Glutamatergic neuron (in vitro differentiated cells): Measurements from ENCODE around the gene ZNF483. TPM values are rescaled to one million over a fixed set of nuclear protein-coding genes. Genes with fewer than 3 reads are reported as not detected.
"Not testable (repeated sequence)": the region's sequence is repeated elsewhere in the genome, so short reads cannot be mapped to it uniquely, and the experiment has no call there.

Experiments used
- DNase-seq: peaks from one replicate; pipeline ENCODE4 v3.0.0; 2022
- H3K27ac Mint-ChIP-seq: one replicate; pipeline ENCODE4 v1.8.0; 2020; ENCODE audit warnings: mild to moderate bottlenecking, mixed read lengths, inconsistent platforms; ENCODE audit not compliant: unreplicated experiment
- H3K27me3 Mint-ChIP-seq: one replicate; pipeline ENCODE4 v1.8.0; 2020; ENCODE audit warnings: mild to moderate bottlenecking, moderate library complexity, mixed read lengths, inconsistent platforms; ENCODE audit not compliant: unreplicated experiment
- H3K36me3 Mint-ChIP-seq: one replicate; pipeline ENCODE4 v1.8.0; 2020; ENCODE audit warnings: mild to moderate bottlenecking, mixed read lengths, inconsistent platforms; ENCODE audit not compliant: unreplicated experiment
- H3K4me1 Mint-ChIP-seq: one replicate; pipeline ENCODE4 v1.8.0; 2020; ENCODE audit warnings: mild to moderate bottlenecking, low read depth, mixed read lengths, inconsistent platforms; ENCODE audit not compliant: unreplicated experiment
- H3K4me3 Mint-ChIP-seq: one replicate; pipeline ENCODE4 v1.8.0; 2020; ENCODE audit warnings: mild to moderate bottlenecking, mixed read lengths, inconsistent platforms; ENCODE audit not compliant: unreplicated experiment
- H3K9me3 Mint-ChIP-seq: one replicate; pipeline ENCODE4 v1.8.0; 2020; ENCODE audit warnings: mild to moderate bottlenecking, moderate library complexity, mixed read lengths, inconsistent platforms; ENCODE audit not compliant: unreplicated experiment
- total RNA-seq: library from RNA; stranded (reverse); fragmentation: NEBNext Ultra II Directional; extraction: Animal tissue kit (Norgen Biotek cat#: 25700); gene quantifications from one replicate; pipeline ENCODE4 v1.2.1, GENCODE V29; 2021; ENCODE audit not compliant: unreplicated experiment
- TF ChIP-seq, protein P1 (sequence below): fragments of 200-600 bp; sonication (generic); IDR thresholded peaks from one replicate; pipeline ENCODE4 v1.5.0; 2021; ENCODE audit not compliant: partially characterized antibody, unreplicated experiment

The ZNF483 gene
- total RNA-seq, 1 donor from 2014 or later: 6.5 TPM

DNA sequence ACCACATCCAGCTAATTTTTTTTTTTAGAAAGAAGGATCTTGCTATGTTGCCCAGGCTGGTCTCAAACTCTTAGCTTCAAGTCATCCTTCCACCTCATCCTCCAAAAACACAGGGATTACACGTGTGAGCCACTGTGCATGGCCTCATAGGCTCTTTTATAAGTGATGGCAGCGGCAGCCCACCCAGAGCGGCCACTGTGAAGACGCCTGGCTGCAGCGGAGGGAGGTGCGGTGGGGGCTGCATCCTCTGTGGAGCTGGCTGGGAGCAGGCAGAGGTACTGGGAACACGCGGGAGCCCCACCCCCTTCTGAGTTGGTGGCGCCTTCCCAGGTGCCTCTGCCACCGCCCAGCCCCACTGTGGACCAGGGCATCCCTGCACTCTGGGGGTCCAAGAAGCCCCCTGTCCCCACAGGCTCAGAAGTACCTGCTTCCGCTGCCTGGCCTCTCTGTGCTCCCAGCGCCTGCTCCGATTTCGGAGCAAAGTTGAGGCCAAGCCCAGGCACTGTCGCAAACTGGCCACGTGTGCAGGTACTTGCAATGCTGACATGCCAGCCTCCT is 23.9 kb upstream of the ZNF483 start:
- no peak for DNase-seq
- TF ChIP-seq, protein P1, sequence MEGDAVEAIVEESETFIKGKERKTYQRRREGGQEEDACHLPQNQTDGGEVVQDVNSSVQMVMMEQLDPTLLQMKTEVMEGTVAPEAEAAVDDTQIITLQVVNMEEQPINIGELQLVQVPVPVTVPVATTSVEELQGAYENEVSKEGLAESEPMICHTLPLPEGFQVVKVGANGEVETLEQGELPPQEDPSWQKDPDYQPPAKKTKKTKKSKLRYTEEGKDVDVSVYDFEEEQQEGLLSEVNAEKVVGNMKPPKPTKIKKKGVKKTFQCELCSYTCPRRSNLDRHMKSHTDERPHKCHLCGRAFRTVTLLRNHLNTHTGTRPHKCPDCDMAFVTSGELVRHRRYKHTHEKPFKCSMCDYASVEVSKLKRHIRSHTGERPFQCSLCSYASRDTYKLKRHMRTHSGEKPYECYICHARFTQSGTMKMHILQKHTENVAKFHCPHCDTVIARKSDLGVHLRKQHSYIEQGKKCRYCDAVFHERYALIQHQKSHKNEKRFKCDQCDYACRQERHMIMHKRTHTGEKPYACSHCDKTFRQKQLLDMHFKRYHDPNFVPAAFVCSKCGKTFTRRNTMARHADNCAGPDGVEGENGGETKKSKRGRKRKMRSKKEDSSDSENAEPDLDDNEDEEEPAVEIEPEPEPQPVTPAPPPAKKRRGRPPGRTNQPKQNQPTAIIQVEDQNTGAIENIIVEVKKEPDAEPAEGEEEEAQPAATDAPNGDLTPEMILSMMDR: no peak
- H3K4me1 Mint-ChIP-seq: no peaks in the 10 kb centered on the region
- H3K9me3 Mint-ChIP-seq: no peaks in the 10 kb centered on the region
- peaks cover 4% of the 10 kb centered on the region for H3K27me3 Mint-ChIP-seq
- no peaks in the 10 kb centered on the region for H3K36me3 Mint-ChIP-seq
- H3K27ac Mint-ChIP-seq: no peak overlapping the region
- no peak overlapping the region for H3K4me3 Mint-ChIP-seq

DNA sequence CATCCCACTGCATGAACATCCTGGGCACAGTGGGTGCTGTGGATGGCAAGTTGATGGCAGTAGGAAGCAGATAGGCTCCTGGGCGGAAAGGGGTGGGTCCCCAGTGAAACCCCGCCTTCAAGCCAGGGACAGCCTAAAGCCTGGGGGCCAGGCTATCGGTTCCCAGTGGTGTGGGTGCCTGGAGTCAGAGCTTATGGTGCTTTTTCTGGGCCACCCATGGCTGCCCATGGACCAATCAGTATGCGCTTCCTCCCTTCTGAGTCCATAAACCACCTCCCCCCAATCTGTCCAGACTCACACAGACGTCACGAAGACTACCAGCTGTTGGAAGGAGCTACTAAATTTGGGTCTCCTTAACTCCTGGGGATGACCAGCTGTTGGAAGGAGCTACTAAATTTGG is 23.3 kb upstream of the ZNF483 start:
- H3K9me3 Mint-ChIP-seq: no peaks in the 10 kb centered on the region
- H3K36me3 Mint-ChIP-seq: no peaks in the 10 kb centered on the region
- H3K4me3 Mint-ChIP-seq: no peak overlapping the region
- no peak overlapping the region for H3K27ac Mint-ChIP-seq
- no peak for DNase-seq
- TF ChIP-seq, protein P1: no peak
- no peaks in the 10 kb centered on the region for H3K4me1 Mint-ChIP-seq
- peaks cover 4% of the 10 kb centered on the region for H3K27me3 Mint-ChIP-seq

DNA sequence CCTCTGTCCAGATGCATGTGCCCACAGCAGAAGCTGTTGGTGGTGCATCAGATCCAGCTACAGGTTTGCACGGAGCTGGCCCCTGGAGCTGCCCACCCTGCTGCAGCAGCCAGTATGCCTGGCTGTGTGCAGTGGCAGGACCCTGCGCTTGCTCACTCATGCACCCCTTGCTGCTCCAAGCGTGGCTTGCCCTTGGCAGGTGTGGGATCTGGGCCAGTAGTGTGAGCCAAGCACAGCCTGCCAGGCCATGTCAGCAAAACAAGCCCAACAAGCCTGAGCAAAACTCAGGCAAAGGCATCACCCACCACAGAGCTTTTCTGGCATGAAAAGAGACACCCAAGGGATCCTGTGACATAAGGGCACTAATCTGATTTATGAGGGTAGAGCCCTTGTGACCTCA is 22.5 kb upstream of the ZNF483 start:
- no peak overlapping the region for H3K4me3 Mint-ChIP-seq
- no peaks in the 10 kb centered on the region for H3K4me1 Mint-ChIP-seq
- TF ChIP-seq, protein P1: no peak
- H3K27me3 Mint-ChIP-seq: peaks cover 4% of the 10 kb centered on the region
- H3K9me3 Mint-ChIP-seq: no peaks in the 10 kb centered on the region
- H3K27ac Mint-ChIP-seq: no peak overlapping the region
- H3K36me3 Mint-ChIP-seq: no peaks in the 10 kb centered on the region
- DNase-seq: no peak

DNA sequence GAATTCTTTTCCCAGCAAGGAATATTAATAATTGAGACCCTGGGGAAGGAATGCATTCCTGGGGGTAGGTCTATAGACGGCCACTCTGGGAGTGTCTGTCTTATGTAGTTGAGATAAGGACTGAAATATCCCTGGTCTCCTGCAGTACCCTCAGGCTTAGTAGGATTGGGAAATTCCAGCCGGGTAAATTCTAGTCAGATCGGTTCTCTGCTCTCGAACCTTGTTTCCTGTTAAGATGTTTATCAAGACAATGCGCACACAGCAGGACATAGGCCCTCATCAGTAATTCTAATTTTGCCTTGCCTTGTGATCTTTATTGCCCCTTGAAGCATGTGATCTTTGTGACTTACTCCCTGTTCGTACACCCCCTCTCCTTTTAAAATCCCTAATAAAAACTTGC is 13.4 kb upstream of the ZNF483 start:
- DNase-seq, H3K27ac Mint-ChIP-seq, H3K4me3 Mint-ChIP-seq: not testable (repeated sequence)

DNA sequence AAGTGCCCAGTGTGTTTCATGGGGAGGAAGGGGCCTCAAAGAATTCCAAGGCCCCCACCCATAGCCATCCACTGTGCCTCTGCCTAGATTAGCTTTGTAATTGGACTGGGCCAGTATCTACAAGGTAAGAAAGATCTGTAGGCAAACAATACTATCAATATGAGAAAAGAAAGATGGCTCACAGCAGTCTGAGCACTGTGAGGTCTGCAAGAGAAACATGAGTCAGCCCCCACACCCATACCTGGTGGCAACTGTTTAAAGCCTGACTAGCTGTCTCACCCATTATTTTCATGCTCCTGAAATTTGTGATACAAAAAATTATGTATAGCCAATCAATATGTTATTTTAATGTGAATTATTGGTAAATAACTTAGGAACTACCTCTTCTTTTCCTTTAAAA is 10.0 kb upstream of the ZNF483 start:
- Mint-ChIP-seq H3K9me3 (peaks cover 3% of the 10 kb centered on the region), H3K4me3 (no peak overlapping the region), H3K27me3 (no peaks in the 10 kb centered on the region), H3K27ac (no peak overlapping the region), H3K36me3 (no peaks in the 10 kb centered on the region), H3K4me1 (no peaks in the 10 kb centered on the region)
- no peak for DNase-seq
- TF ChIP-seq, protein P1: no peak

More for the DNA sequence above, 13.4 kb upstream of the ZNF483 start:
- H3K27me3 Mint-ChIP-seq, H3K4me1 Mint-ChIP-seq, H3K9me3 Mint-ChIP-seq, H3K36me3 Mint-ChIP-seq: not testable (repeated sequence)
